Glutamatergic neuron (in vitro differentiated cells): ENCODE measurements around the gene GLI1. TPM values are rescaled to one million over a fixed set of nuclear protein-coding genes. Genes with fewer than 3 reads are reported as not detected.

Experiments used
- DNase-seq: peaks from one replicate; pipeline ENCODE4 v3.0.0; 2022
- H3K27ac Mint-ChIP-seq: one replicate; pipeline ENCODE4 v1.8.0; 2020; ENCODE audit warnings: mild to moderate bottlenecking, mixed read lengths, inconsistent platforms; ENCODE audit not compliant: unreplicated experiment
- H3K27me3 Mint-ChIP-seq: one replicate; pipeline ENCODE4 v1.8.0; 2020; ENCODE audit warnings: mild to moderate bottlenecking, moderate library complexity, mixed read lengths, inconsistent platforms; ENCODE audit not compliant: unreplicated experiment
- H3K36me3 Mint-ChIP-seq: one replicate; pipeline ENCODE4 v1.8.0; 2020; ENCODE audit warnings: mild to moderate bottlenecking, mixed read lengths, inconsistent platforms; ENCODE audit not compliant: unreplicated experiment
- H3K4me1 Mint-ChIP-seq: one replicate; pipeline ENCODE4 v1.8.0; 2020; ENCODE audit warnings: mild to moderate bottlenecking, low read depth, mixed read lengths, inconsistent platforms; ENCODE audit not compliant: unreplicated experiment
- H3K4me3 Mint-ChIP-seq: one replicate; pipeline ENCODE4 v1.8.0; 2020; ENCODE audit warnings: mild to moderate bottlenecking, mixed read lengths, inconsistent platforms; ENCODE audit not compliant: unreplicated experiment
- H3K9me3 Mint-ChIP-seq: one replicate; pipeline ENCODE4 v1.8.0; 2020; ENCODE audit warnings: mild to moderate bottlenecking, moderate library complexity, mixed read lengths, inconsistent platforms; ENCODE audit not compliant: unreplicated experiment
- CTCF ChIP-seq: fragments of 200-600 bp; sonication (generic); IDR thresholded peaks from one replicate; pipeline ENCODE4 v1.5.0; 2021; ENCODE audit not compliant: partially characterized antibody, unreplicated experiment
- total RNA-seq: library from RNA; stranded (reverse); fragmentation: NEBNext Ultra II Directional; extraction: Animal tissue kit (Norgen Biotek cat#: 25700); gene quantifications from one replicate; pipeline ENCODE4 v1.2.1, GENCODE V29; 2021; ENCODE audit not compliant: unreplicated experiment

The GLI1 gene
- total RNA-seq, 1 donor from 2014 or later: 2.3 TPM

GRCh38 chr12:57475271-57476161, 15.9 kb downstream of the GLI1 start:
- H3K4me3 Mint-ChIP-seq: no peak overlapping the region

GRCh38 chr12:57476162-57476992, 16.8 kb downstream of the GLI1 start:
- Mint-ChIP-seq H3K36me3 (peaks cover 31% of the 10 kb centered on the region), H3K27me3 (peaks cover 13% of the 10 kb centered on the region), H3K4me1 (peaks cover 3% of the 10 kb centered on the region), H3K27ac (no peak overlapping the region), H3K9me3 (peaks cover 5% of the 10 kb centered on the region), H3K4me3 (no peak overlapping the region)
- TF ChIP-seq CTCF: peak; percentile 13
- no peak for DNase-seq

More at GRCh38 chr12:57475271-57476161, 15.9 kb downstream of the GLI1 start:
- Mint-ChIP-seq H3K27me3 (peaks cover 13% of the 10 kb centered on the region), H3K27ac (no peak overlapping the region), H3K9me3 (peaks cover 3% of the 10 kb centered on the region), H3K4me1 (peaks cover 3% of the 10 kb centered on the region), H3K36me3 (peaks cover 31% of the 10 kb centered on the region)
- DNase-seq: peak; percentile 35
- no peak for TF ChIP-seq CTCF

GRCh38 chr12:57476993-57477709, 17.6 kb downstream of the GLI1 start:
- H3K4me3 Mint-ChIP-seq: no peak overlapping the region
- H3K9me3 Mint-ChIP-seq: peaks cover 5% of the 10 kb centered on the region
- no peak overlapping the region for H3K27ac Mint-ChIP-seq
- no peak for DNase-seq
- no peak for TF ChIP-seq CTCF
- H3K4me1 Mint-ChIP-seq: peaks cover 3% of the 10 kb centered on the region
- peaks cover 13% of the 10 kb centered on the region for H3K27me3 Mint-ChIP-seq
- H3K36me3 Mint-ChIP-seq: peaks cover 31% of the 10 kb centered on the region

DNA sequence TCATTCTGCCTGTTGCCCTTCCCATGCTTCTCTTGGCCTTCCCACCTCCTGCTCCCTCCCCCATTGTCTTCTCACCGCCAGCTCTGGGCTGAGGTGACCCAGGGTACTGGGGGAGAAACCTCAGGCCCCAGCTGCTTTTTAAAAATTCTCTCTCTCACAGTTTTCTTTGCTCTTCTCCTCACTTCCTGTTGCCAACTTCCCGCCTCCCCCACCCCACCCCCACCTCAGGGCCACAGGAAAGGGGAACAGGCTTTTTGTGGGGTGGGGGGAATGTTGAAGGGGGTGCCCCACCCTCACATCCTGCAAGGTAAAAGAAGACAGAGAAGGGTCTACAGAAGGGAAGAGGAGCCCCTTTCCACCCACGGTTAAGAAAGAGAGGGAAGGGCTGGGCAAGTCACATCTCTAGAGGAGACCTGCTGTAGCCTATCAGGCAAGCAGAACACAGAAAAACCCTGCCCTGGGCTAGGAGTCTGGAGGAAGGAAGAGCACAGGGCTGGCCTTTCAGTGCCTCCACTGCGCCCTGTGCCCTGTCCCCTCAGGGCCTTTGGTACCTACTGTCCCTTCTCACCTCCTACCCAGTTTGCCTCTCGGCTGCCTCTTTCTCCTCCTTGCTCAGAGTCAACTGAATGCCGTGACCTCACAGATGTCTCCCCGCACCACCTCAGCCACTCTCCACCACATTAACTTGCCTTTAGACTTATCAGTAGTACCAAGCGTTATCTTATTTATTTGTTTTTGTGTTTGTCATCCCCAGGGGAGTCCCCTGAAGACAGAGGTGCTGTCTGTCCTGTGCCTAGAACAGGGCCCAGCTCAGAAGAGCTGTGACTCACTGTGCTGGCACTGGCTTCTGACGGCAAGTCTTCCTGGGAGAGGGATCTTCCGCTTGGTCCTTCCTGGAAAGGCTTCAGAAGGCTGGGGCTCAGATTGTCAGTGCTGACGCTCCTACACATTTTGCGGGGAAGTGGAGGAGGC, 18.4 kb downstream of the GLI1 start:
- Mint-ChIP-seq H3K36me3 (peaks cover 26% of the 10 kb centered on the region), H3K9me3 (peaks cover 5% of the 10 kb centered on the region), H3K4me1 (peaks cover 3% of the 10 kb centered on the region), H3K27me3 (peaks cover 13% of the 10 kb centered on the region), H3K4me3 (no peak overlapping the region), H3K27ac (no peak overlapping the region)
- no peak for TF ChIP-seq CTCF
- DNase-seq: no peak
